Measurements from ENCODE around the gene TMEM151B. TPM values are rescaled to one million over a fixed set of nuclear protein-coding genes. Genes with fewer than 3 reads are reported as not detected.
A peak's percentile ranks its signal among the peaks of the same experiment; 100 is the strongest.

Gene TMEM151B
- total and polyA plus RNA-seq, 9 of the 15 experiments (the other 6 are each of a cell fraction or from before 2014, with no cell fraction given) = not detected

GRCh38 chr6:44255871-44256774, 14.1 kb upstream of the TMEM151B start (continued):
- TF ChIP-seq GTF2E2 (tag; IDR thresholded peaks at IDR 0.05) (no peak), NFATC3 (IDR thresholded peaks at IDR 0.05) (no peak), BRF1 (IDR thresholded peaks at IDR 0.05; ENCODE audit: borderline replicate concordance, extremely low read depth, insufficient read length) (no peak), ZBTB43 (CRISPR knock-in tag; IDR thresholded peaks at IDR 0.05) (no peak), KDM1A (IDR thresholded peaks at IDR 0.05) (peak in 1 of 2 experiments; percentile 34; a peak in 1 of 4 replicates), MCM3 (IDR thresholded peaks at IDR 0.05) (no peak), POLR2H (tag; IDR thresholded peaks at IDR 0.05; ENCODE audit: low read depth) (no peak), IRF1 (CRISPR knock-in tag; IDR thresholded peaks at IDR 0.05; ENCODE audit: borderline replicate concordance) (no peak), MYNN (IDR thresholded peaks at IDR 0.05) (0 out of 2 replicates have a peak, but pooled peaks have one; percentile 35), MYNN (CRISPR knock-in tag; IDR thresholded peaks at IDR 0.05) (no peak), PML (IDR thresholded peaks at IDR 0.05; ENCODE audit: low read length) (no peak), ETV6 (IDR thresholded peaks at IDR 0.05; ENCODE audit: borderline replicate concordance in 1 of 2, low read depth in 2 of 2, low read length in 1 of 2) (no peak), ETV6 (CRISPR knock-in tag; IDR thresholded peaks at IDR 0.05; ENCODE audit: borderline replicate concordance) (0 out of 2 replicates have a peak, but pooled peaks have one; percentile 5), E4F1 (CRISPR knock-in tag; IDR thresholded peaks at IDR 0.05; ENCODE audit: borderline replicate concordance) (no peak), ZC3H8 (IDR thresholded peaks at IDR 0.05) (no peak), ZNF239 (CRISPR knock-in tag; IDR thresholded peaks at IDR 0.05) (no peak), POLR3A (IDR thresholded peaks at IDR 0.05; ENCODE audit: borderline replicate concordance, extremely low read depth, insufficient read depth, insufficient read length) (no peak), ATF3 (IDR thresholded peaks at IDR 0.05) (no peak), ATF3 (CRISPR knock-in tag; conservative IDR thresholded peaks at IDR 0.05) (no peak), ASH1L (IDR thresholded peaks at IDR 0.05; ENCODE audit: borderline replicate concordance, low read depth, partially characterized antibody) (no peak), ZNF263 (CRISPR knock-in tag; IDR thresholded peaks at IDR 0.05; ENCODE audit: borderline replicate concordance) (no peak), MAZ (CRISPR knock-in tag; conservative IDR thresholded peaks at IDR 0.05 in 1 of 2, IDR thresholded peaks at IDR 0.05 in 1 of 2) (no peak)

Data from K562 (cell line).